H1 (cell line): ENCODE data around the gene SMAD1. TPM values are rescaled to one million over a fixed set of nuclear protein-coding genes. Genes with fewer than 3 reads are reported as not detected.

Experiments used
- CTCF ChIA-PET: fragments of 300-600 bp; sonication (Branson Sonifier 250); formaldehyde crosslinking; loops from one replicate; lab custom pipeline; 2021; ENCODE audit not compliant: partially characterized antibody; lab: Charles Lee
- POLR2A ChIA-PET: fragments of 300-600 bp; sonication (Branson Sonifier 250); formaldehyde crosslinking; loops from one replicate; lab custom pipeline; 2021; ENCODE audit warnings: inconsistent platforms; ENCODE audit not compliant: partially characterized antibody; lab: Charles Lee
- DNase-seq, 2 experiments: peaks; one replicate each; pipeline versions ENCODE4 v3.0.0 to v3.0.0-alpha.2; 2010 to 2022; ENCODE audit warnings: low spot score in 2 of 2, low read depth in 1 of 2, mixed read lengths in 1 of 2
- FAIRE-seq: peaks from 2 replicates; lab custom pipeline; 2011; peaks lifted over from hg19 to GRCh38; lab: Jason Lieb, UNC
- H2AFZ ChIP-seq: 2 replicates; pipeline ENCODE4 v1.8.1; 2012; ENCODE audit warnings: low read length, inconsistent platforms
- H2AK5ac ChIP-seq: 2 replicates; pipeline ENCODE4 v1.6.1; 2013; ENCODE audit warnings: low read depth, low read length
- H2BK120ac ChIP-seq: replicated peaks from 2 replicates; pipeline ENCODE3; 2013; ENCODE audit warnings: low read depth, low read length, inconsistent platforms
- H2BK12ac ChIP-seq: 2 replicates; pipeline ENCODE4 v1.6.1; 2013; ENCODE audit warnings: low read depth, low read length
- H2BK15ac ChIP-seq: 2 replicates; pipeline ENCODE4 v1.6.1; 2013; ENCODE audit warnings: low read length
- H2BK20ac ChIP-seq: 2 replicates; pipeline ENCODE4 v1.6.1; 2013; ENCODE audit warnings: low read length
- H2BK5ac ChIP-seq: 2 replicates; pipeline ENCODE4 v1.6.1; 2013; ENCODE audit warnings: low read depth, low read length
- H3K14ac ChIP-seq: 2 replicates; pipeline ENCODE4 v1.6.1; 2013; ENCODE audit warnings: inconsistent platforms; ENCODE audit not compliant: insufficient read length
- H3K18ac ChIP-seq: 2 replicates; pipeline ENCODE4 v1.6.1; 2013; ENCODE audit warnings: low read length; ENCODE audit errors: extremely low read depth
- H3K23ac ChIP-seq: 2 replicates; pipeline ENCODE4 v1.6.1; 2013; ENCODE audit warnings: inconsistent platforms; ENCODE audit not compliant: insufficient read length
- H3K23me2 ChIP-seq: 2 replicates; pipeline ENCODE4 v1.6.1; 2013; ENCODE audit warnings: low read depth, low read length
- H3K27ac ChIP-seq: 2 replicates; pipeline ENCODE4 v1.6.1; 2011; ENCODE audit warnings: low read depth, low read length, inconsistent platforms
- H3K27me3 ChIP-seq, 4 experiments: replicated peaks in 1 of 4; 1 replicate in 1 of 4; 2 replicates in 3 of 4; pipeline versions ENCODE4 v1.6.1 to v1.8.1; 2011 to 2013; ENCODE audit warnings: low read length in 3 of 4, mild to moderate bottlenecking in 3 of 4, inconsistent platforms in 2 of 4, mixed read lengths in 2 of 4, moderate library complexity in 1 of 4; ENCODE audit not compliant: control insufficient read depth in 3 of 4, insufficient read depth in 3 of 4; ENCODE audit errors: extremely low read depth in 1 of 4
- H3K36me3 ChIP-seq, 4 experiments: 2 replicates each; pipeline versions ENCODE4 v1.6.1 to v1.8.1; 2011 to 2013; ENCODE audit warnings: mild to moderate bottlenecking in 4 of 4, low read length in 3 of 4, moderate library complexity in 2 of 4, control low read depth in 1 of 4, inconsistent platforms in 1 of 4; ENCODE audit not compliant: insufficient read depth in 4 of 4, control insufficient read depth in 2 of 4
- H3K4ac ChIP-seq: replicated peaks from 2 replicates; pipeline ENCODE3; 2013; ENCODE audit warnings: low read length, low read depth, mixed read lengths, inconsistent platforms; ENCODE audit not compliant: insufficient read length
- H3K4me1 ChIP-seq, 4 experiments: replicated peaks in 1 of 4; 1 replicate in 1 of 4; 2 replicates in 3 of 4; pipeline versions ENCODE4 v1.6.1 to v1.8.1; 2011 to 2013; ENCODE audit warnings: low read length in 3 of 4, inconsistent platforms in 2 of 4, mixed read lengths in 1 of 4; ENCODE audit not compliant: insufficient read depth in 4 of 4, control insufficient read depth in 3 of 4
- H3K4me2 ChIP-seq, 2 experiments: 2 replicates each; pipeline versions ENCODE4 v1.6.1 to v1.8.1; 2011 to 2013; ENCODE audit warnings: low read depth in 2 of 2, low read length in 2 of 2, control low read depth in 1 of 2, inconsistent platforms in 1 of 2, mild to moderate bottlenecking in 1 of 2; ENCODE audit not compliant: insufficient read depth in 1 of 2
- H3K4me3 ChIP-seq, 4 experiments: fragments of 200-600, 300-600 bp in 1 of 4; sonication (generic), shearing (Covaris generic), sonication (Bioruptor Twin) in 1 of 4; 2 replicates each; pipeline versions ENCODE4 v1.5.1 to v1.8.1; 2011 to 2016; ENCODE audit warnings: low read length in 4 of 4, low read depth in 3 of 4, control low read depth in 2 of 4, inconsistent platforms in 2 of 4, mild to moderate bottlenecking in 2 of 4, mixed read lengths in 1 of 4, moderate library complexity in 1 of 4; ENCODE audit not compliant: insufficient read depth in 2 of 4; ENCODE audit errors: extremely low read depth in 1 of 4
- H3K56ac ChIP-seq: replicated peaks from 2 replicates; pipeline ENCODE3; 2013; ENCODE audit warnings: low read depth, mild to moderate bottlenecking, mixed read lengths, low read length, inconsistent platforms; ENCODE audit not compliant: insufficient read length
- H3K79me1 ChIP-seq: 2 replicates; pipeline ENCODE4 v1.6.1; 2013; ENCODE audit warnings: low read depth, low read length, control low read depth
- H3K79me2 ChIP-seq, 2 experiments: 2 replicates each; pipeline versions ENCODE4 v1.6.1 to v1.8.1; 2012 to 2013; ENCODE audit warnings: low read length in 2 of 2, mild to moderate bottlenecking in 2 of 2, inconsistent platforms in 1 of 2; ENCODE audit not compliant: insufficient read depth in 2 of 2, control insufficient read depth in 1 of 2
- H3K9ac ChIP-seq, 4 experiments: replicated peaks in 1 of 4; 1 replicate in 1 of 4; 2 replicates in 3 of 4; pipeline versions ENCODE4 v1.6.1 to v1.8.1; 2011 to 2013; ENCODE audit warnings: low read depth in 3 of 4, low read length in 3 of 4, control low read depth in 2 of 4, mild to moderate bottlenecking in 2 of 4, moderate library complexity in 2 of 4, inconsistent platforms in 1 of 4; ENCODE audit errors: extremely low read depth in 1 of 4
- H3K9me3 ChIP-seq, 2 experiments: 2 replicates each; pipeline versions ENCODE4 v1.6.1 to v1.8.1; 2012 to 2013; ENCODE audit warnings: mild to moderate bottlenecking in 2 of 2, moderate library complexity in 2 of 2, control low read depth in 1 of 2, inconsistent platforms in 1 of 2, low read depth in 1 of 2, low read length in 1 of 2, mixed read lengths in 1 of 2; ENCODE audit not compliant: insufficient read depth in 2 of 2
- H4K20me1 ChIP-seq, 2 experiments: replicated peaks in 1 of 2; 2 replicates each; pipeline versions ENCODE3 to v1.8.1; 2011 to 2013; ENCODE audit warnings: inconsistent platforms in 2 of 2, low read length in 2 of 2, mild to moderate bottlenecking in 1 of 2; ENCODE audit not compliant: insufficient read depth in 2 of 2, control insufficient read depth in 1 of 2
- H4K5ac ChIP-seq: 2 replicates; pipeline ENCODE4 v1.6.1; 2013; ENCODE audit warnings: low read length, low read depth, mixed read lengths, inconsistent platforms; ENCODE audit not compliant: insufficient read length
- H4K8ac ChIP-seq: 2 replicates; pipeline ENCODE4 v1.8.0; 2013; ENCODE audit warnings: mild to moderate bottlenecking, moderate library complexity, low read length, inconsistent platforms; ENCODE audit not compliant: insufficient read depth; ENCODE audit errors: extremely low read depth
- H4K91ac ChIP-seq: replicated peaks from 2 replicates; pipeline ENCODE3; 2013; ENCODE audit warnings: low read length, mixed read lengths, inconsistent platforms; ENCODE audit not compliant: insufficient read length
- FOSL1 ChIP-seq: IDR thresholded peaks from 2 replicates; pipeline ENCODE4 v1.6.1; 2011; ENCODE audit warnings: mild to moderate bottlenecking, low read depth, low read length, moderate library complexity; ENCODE audit not compliant: insufficient read depth
- TAF7 ChIP-seq: optimal IDR thresholded peaks from 2 replicates; pipeline ENCODE3; 2011; ENCODE audit warnings: low read depth, mild to moderate bottlenecking, inconsistent platforms, low read length, moderate library complexity, borderline replicate concordance
- WGBS, 2 experiments: shearing (Covaris generic) in 1 of 2; methylation state at CpG; one replicate each; pipeline versions ENCODE4 v1.1.6 to v1.1.7; 2013 to 2015; ENCODE audit warnings: low lambda C conversion rate in 2 of 2, mixed read lengths in 2 of 2, inconsistent platforms in 1 of 2, low coverage in 1 of 2, missing lambda C conversion rate in 1 of 2; ENCODE audit not compliant: insufficient replicate concordance in 2 of 2, insufficient coverage in 1 of 2, insufficient read length in 1 of 2; ENCODE audit errors: extremely low coverage in 1 of 2, missing lambda C conversion rate in 1 of 2; 5-methylcytosine and 5-hydroxymethylcytosine counted together
- polyA plus RNA-seq, 7 experiments: library from polyadenylated mRNA; depleted of rRNA in 3 of 7; stranded (reverse) in 5 of 7; unstranded in 2 of 7; fragments of >200 nt in 5 of 7; fragments of 200-250 nt in 2 of 7; gene quantifications; 1 replicate in 5 of 7; 2 replicates in 1 of 7; 4 replicates in 1 of 7; pipeline versions ENCODE4 v1.2.1 to v1.2.3, GENCODE V29; 2011 to 2013; ENCODE audit warnings: missing spikeins in 2 of 7, mixed read lengths in 2 of 7
- total RNA-seq: library from RNA; stranded (reverse); fragmentation: NEBNext Ultra II Directional; extraction: Animal tissue kit (Norgen Biotek cat#: 25700); gene quantifications from 2 replicates; pipeline ENCODE4 v1.2.1, GENCODE V29; 2021

Gene SMAD1
- total and polyA plus RNA-seq, 2 of the 8 experiments (the other 6 are each of a cell fraction or from before 2014, with no cell fraction given): 22.6 to 25.3 TPM

DNA sequence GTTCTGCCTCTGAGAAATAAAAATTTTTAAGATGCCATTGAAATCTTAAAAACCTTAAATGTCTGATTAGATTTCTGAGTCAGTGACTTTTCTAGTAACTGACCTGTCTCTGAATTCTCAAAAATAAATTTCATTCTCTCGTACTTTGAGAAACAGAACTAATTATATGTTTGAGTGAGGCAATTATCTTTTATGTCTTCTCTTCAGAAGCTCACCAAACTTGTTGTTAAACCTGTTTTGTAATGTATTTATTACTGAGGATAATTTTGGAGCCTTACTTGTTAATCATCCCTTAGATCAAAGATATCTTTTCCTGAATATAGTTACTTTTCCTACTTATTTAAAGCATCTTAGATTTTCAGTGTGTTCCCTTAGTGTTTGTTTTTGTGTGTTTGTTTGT lies 73.0 kb downstream of the SMAD1 start:
- Histone ChIP-seq H3K4me1 (no peaks in the 10 kb centered on the region), H3K23ac (no peak overlapping the region), H3K9ac (no peak overlapping the region), H3K4me2 (no peak overlapping the region), H3K14ac (no peak overlapping the region), H2BK20ac (no peak overlapping the region), H3K27me3 (no peaks in the 10 kb centered on the region), H2AK5ac (no peak overlapping the region), H3K18ac (no peak overlapping the region), H3K27ac (no peak overlapping the region), H3K79me1 (no peaks in the 10 kb centered on the region), H2BK12ac (no peak overlapping the region), H3K79me2 (no peaks in the 10 kb centered on the region), H2BK120ac (no peak overlapping the region), H2AFZ (no peak overlapping the region), H4K5ac (no peak overlapping the region), H3K4me3 (no peak overlapping the region), H2BK5ac (no peak overlapping the region), H3K23me2 (no peaks in the 10 kb centered on the region), H3K36me3 (peaks cover 0 to 15% (median 7%) of the 10 kb centered on the region in 4 experiments; a peak in 4 of 8 replicates), H2BK15ac (no peak overlapping the region), H3K9me3 (0 out of 4 replicates have a peak, but pooled peaks cover 2 to 7% of the 10 kb centered on the region in 2 experiments), H4K91ac (no peak overlapping the region), H3K56ac (no peak overlapping the region), H4K20me1 (no peaks in the 10 kb centered on the region), H4K8ac (no peak overlapping the region), H3K4ac (no peak overlapping the region)
- POLR2A ChIA-PET: interaction anchor here (0.6 kb wide), 1 partner anchor 72 kb away, joined by 3 read pairs; no protein-coding TSS in a partner anchor
- 86% methylated on average over 1 of the region's 1 CpG; no CpG with 5 or more reads in 1 of the 2 experiments for WGBS, 2 experiments
- CTCF ChIA-PET: interaction anchor here (0.8 to 2.0 kb wide), 5 partner anchors 11 to 321 kb away, joined by 3 to 6 read pairs (median 5); no protein-coding TSS in a partner anchor
- no peak for FAIRE-seq
- TF ChIP-seq FOSL1 (no peak), TAF7 (no peak)
- no peak for DNase-seq
